HG02798 (cell line): ENCODE measurements around the gene ITPRIP.

Experiments
- ATAC-seq: cut with Tn5 transposase; IDR thresholded peaks from one replicate; pipeline ENCODE4 v1.9.1; 2021; ENCODE audit warnings: mild to moderate bottlenecking; ENCODE audit not compliant: unreplicated experiment, poor library complexity

The ITPRIP gene

DNA sequence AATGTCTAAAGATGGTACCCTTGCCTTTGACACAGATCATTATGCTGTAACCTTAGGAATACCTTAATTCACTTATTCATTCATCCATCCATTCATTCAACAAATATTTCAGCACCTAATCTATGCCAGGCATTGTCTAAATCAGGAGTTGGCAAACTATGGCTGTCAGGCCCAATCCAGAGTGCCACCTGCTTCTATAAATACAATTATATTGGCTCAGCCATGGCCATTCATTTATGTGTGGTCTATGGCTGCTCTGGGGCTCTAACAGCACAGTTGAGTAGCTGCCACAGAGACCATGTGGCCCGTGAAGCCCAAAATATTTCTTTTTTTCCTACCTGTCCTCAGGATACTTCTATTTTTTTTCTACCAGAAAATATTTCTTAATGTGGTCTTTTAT, 6.0 kb upstream of the ITPRIP start:
- ATAC-seq: no peak

DNA sequence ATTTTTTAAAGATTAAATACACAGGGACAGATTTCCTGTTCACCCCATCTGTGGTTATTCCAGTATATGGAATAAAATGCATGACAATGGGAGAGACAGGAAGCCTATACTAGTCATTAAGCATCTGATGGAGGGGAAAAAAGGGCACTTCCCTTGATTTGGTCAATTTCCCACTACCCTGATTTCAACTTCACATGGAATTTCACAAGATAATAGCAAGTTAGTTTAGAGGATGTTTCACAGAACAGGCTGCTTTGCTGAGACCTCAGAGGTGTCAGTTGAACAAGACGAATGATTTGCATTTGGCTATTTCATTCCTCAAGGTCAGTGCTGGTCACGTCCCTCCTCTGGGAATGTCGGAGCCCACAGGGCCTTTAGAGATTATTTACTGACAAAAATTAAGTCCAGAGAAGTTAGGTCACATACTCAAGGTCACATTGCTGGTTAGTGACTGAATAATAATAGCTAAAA, 4.7 kb upstream of the ITPRIP start:
- no peak for ATAC-seq

DNA sequence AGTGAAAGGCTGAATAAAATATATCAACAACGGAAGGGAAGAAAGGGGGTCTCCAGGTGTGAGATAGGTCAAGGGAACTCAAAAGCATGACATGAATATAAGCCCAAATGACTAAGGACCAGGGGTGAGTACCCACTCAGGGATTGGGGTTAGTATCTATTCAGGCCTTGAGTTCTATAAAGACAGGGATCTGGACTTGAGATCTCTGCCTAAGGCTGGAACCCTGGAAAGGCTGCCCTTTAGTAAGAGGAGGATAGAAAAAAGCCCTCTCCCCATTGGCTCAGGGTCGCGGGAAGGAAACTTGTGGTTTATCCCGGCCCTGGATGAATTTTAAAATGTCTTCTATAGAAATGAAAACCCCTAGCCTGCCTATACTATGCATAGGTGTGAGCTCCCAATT, 2.4 kb upstream of the ITPRIP start:
- ATAC-seq: no peak

DNA sequence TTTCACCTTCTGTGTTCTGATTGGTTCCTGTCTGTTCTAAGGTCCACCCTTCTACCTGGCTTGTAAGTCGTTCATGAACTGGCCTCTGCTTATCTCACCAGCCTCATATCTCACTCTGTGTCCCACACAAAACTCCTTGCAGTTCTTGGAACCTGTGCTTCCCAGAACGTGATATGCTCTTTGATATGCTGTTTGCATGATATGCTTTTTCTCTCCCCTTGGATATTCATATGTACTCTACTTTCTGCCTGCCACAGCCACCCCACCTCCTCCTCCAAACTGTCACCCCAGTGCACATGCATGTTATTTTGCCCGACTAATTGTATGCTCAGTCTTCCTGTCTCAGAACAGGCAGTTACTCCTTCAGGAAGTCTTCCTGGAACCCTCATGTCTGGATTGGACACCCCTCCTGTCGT, 1.9 kb upstream of the ITPRIP start:
- no peak for ATAC-seq

DNA sequence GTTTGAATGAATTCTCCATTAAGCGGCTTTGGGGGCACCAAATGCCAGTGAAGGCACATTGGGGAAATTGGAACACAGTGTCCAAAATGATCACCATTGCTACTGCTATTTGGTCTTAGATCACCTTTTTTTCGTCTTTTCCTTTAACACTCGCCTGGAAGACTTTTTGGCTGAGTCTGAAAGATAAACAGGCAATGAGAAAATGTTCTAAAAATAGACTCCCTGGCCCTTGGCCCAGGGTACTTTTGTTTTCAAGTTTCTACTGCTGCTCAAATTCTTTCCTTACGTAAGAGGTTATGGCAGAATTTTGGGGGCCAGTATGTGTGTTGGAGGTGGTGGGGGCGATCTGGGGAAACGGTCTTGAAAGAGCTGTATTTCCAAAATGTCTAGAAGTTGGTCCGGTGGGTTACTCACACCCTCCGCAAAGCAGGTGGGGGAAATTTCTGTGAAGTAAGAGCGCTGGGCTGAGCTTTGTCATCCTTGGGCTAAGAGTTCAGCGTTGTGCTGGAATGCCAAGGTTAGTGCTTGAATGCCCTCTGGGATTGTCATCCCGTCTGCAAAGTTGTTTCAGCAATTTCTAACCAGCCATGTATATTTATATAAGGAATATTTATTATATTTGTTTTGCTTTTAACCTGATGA, 1.3 kb upstream of the ITPRIP start:
- ATAC-seq: no peak

DNA sequence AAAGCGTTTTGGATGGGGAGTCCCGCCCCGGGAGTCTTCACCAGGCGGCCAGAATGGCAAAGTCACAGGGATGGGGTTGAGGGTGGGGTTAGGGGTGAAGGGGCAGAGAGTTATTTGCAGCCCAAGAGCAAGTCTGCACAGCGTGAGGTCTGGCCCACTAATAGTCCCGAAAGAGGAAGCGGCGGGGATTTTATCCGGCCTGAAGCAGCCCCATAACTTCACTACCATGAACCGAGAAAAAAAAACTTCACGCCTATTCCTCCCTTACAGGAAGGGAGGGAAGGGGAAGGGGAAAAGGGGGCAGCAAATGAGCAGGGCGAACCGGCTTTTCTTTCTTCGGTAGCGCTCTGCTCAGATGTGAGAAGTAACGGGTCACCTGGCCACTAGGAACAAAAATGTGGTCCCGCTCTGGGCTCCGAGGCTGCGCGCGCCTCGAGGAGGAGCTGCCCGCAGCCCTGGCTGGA, 712 bp downstream of the ITPRIP start:
- peak; percentile 43 for ATAC-seq

DNA sequence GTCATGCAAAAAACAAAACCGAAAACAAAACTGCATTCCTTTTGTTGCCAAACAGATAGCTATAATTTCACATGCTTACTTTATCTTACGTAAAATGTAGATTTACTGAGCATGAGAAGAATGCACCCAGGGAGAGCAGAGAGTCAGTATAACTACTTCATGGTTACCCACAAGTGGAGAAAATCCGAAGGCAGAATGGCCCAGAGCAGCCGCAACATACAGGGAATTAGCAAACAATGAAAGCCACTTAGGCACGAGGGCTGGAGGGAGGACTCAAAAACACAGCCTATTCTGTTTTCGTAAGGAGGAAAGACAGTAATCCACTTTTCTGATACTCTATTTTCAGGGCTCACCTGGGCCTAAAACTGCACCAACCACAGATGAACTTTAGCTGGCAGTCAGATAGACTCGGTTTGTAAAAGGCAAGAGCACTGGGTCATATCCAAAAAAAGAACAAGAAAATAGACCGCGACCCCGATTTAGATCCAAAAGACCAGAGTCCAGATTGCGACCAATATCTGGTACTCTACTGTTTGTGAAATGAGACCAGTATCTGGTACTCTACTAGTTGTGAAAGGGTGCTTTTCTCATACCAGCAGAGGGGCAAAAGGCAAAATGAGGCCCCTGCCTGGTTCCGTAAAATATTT, 1.3 kb downstream of the ITPRIP start:
- ATAC-seq: peak; percentile 35

DNA sequence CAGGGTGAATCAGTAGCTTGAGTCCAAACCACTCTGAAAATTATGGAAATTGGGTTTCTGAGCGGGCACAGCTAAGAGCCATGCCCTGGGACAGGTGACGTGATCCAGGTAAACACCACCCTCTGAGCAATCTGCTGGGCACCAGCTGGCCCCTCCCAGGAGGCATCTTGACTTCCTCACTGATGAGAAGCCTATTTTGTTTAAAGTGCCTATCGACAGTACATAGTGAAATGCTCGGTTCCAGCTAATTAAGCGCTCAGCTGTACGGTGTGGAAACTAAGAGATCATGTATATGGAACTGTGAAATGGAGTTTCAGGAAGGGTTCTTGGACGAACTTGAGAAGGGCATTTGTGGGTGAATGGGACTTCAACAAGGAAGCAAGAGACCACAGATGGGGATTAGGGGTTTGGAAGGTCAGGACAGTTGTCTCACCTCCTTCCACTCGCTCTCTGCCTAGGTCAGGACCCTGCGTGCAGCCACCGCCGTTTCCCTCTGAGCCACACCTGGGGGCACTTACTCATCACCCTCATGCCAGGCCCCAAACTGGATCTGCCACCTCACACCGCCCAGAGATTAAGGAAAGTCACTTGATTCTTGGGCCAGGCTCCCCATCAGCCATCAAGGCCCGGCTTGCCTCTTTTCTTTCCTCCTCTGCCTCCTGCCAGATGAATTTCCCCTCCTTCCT, 3.2 kb downstream of the ITPRIP start:
- no peak for ATAC-seq

DNA sequence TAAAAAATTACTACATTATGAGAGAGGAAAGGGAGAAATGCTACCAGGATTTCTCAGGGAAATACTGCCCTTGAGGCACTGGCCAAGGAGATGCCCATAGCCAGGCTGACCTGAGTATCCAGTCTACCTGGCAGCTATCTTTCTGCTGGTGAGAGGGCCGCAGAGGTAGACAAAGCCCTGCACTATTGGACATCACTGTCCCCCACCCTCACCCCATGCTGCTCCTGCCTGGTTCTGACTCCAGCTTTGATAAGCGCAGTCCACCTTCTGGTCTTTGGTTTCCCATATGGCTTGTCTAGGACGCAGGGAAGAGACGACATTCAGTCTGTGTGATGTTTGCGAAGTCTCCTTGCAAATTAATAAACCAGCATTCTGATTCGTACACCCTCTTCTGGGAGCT, 3.7 kb downstream of the ITPRIP start:
- ATAC-seq: no peak

DNA sequence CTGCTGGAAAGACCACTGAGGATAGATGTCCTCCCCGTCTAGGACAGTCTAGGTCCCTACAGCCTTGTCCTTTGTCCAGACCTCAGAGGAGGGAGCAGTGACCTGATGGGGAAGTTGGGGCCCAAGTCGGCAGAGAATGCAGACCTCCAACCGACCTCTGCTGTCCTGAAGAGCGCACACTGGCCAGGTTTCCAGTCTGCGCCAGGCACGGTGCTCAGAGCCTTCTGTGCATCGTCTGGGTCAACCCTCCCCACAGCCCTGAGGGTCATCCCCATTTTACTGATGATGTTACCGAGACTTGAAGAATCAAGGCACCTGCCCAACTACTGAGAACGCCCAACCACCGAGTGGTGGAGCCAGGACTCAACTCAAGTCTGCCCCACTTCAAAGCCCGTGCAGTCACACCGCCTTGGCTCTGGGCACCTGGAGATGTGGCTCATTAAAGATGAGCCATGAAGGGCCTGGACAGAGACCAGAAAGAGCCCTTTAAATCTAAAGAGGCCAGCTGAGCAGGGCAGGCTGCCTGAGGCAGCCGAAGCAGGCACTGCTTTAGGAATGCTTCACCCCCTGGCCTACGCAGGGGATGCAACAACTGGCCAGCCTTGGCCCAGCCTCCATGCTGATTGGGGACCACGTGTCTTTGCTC, 4.4 kb downstream of the ITPRIP start:
- ATAC-seq: no peak

DNA sequence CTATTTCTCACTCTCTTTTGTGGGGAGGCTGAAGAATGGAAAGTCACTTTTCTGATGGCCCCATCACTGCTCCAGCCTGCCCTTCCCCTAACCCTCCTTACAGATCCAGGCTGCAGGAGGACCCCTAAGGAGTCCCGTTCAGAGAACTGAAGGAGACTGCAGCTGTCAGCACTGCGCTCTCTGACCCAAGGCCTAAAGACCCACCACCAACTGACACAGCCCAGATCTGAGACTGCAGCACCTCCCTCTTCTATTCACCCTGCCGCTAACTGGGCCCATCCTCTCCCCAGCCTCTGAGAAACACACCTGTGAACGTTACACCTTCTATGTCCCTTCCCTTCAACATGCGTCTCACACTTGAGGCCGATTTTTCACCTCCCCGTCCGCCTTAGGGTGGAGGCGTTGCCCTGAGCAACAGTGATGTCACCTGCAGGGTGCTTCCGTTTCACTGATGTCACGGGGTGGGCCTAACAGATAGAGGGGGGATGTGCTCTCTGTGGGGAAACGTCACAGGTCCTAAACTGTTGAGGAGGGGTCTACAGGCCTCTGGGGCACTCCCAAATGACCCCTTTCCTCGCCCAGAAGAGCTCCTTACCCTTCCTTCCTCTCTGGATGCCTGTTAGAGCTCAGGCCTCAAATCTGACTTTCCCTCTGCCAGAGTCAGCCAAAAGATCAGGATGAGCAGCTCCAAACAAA, 5.1 kb downstream of the ITPRIP start:
- no peak for ATAC-seq

DNA sequence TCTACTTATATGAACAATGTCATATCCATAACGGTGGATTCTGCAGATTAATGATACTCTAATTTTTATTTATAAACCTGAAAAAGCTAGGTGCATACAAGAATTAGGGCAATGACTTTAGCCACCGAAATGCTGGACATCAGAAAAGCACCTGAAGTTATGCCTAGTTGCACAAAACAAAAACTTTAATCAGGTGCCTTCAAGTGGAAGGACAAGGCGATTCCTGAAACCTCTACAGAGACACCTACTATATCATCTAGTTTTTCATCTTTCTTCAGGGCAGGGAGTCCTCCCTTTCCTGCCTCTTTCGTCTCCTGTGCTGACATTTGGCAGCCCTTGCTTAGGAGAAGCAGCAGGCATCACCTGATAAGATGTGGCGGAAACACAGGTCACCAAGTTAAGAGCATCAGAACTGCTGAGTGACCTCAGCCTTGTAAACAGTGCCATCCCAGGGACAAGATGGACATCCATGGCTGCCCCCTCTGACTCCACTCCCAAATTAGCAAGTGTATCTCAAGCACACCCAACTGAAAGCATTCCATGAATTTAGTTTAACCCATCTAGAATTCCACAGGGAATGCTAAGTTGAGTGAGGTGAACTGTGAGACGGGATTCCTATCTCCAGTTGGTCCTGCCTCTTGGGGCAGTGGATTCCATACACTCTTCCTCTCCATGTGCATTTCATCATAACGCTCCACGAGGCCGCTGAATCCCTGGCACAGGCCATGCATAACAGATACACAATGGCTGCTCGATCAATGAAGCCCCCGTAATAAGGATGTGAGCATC, 5.8 kb downstream of the ITPRIP start:
- ATAC-seq: no peak

DNA sequence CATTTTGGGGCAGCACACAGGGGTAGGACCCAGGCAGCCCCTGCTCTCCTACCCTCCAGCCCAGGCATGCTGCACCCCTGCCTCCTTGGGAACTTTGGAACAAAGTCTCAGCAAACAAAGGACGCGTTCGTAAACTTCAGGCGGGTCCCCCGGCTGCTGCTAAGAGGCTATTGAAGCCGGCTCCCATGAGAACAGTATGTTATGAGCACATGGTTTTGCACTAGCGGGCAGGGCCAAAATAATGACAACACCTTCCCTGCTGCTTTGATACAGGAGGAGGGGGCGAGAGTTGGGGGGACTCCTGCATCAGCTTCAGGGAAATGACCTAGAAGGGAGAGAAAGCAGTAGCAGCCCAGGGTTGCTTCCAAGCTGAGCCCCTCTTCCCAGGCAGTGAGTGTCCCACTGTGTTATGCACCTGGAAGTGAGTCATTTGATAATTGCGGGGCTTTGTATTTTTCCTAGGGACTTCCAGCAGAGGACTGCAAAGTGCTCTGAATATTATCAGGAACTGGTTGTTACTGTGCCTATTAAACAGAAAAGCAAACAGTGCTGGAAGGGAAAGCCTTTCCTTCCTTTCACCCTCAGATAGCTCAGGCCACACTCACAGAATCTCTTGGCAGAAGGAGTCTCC, 6.9 kb downstream of the ITPRIP start:
- ATAC-seq: no peak

DNA sequence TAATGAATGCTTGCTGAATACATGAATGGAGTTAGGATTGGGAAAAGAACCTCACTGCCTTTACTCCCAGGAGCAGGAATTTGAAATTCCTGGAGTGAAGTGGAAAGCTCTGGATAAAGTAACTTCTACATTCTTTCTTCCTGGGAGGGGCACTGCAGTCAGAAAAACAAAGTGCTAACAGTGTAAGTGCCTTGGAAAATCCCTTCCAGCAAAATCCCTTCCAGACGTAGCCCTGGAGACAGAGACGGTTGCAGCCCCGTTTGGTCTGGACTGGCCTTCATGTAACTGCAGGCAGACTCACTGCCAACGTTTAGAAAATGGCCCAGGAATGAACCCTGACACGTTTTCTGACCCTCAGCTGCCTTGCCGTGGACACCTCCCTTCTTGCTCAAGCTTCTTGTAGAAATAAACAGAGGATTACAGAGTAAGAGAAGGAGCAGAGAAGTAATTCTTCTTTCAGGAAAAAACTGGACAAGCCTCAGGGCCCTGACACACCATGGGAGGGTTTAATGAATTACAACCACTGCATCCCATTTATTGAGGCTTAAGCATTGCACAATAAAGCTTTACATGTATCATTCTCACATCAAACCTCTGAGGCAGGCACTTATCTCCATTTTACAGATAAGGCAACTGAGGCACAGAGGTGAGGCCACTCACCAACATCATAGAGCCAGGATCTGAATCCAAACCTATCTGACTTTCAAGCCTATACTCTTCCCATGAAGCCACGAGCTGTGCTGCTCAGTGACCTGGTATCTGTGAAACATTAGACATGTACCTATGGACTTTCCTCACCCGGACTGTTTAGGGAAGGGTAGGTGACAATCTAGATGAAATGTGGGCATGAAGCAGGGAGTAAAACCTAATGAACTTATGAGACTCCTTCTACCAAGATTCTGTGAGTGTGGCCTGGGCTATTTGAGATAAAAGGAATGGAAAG, 7.8 kb downstream of the ITPRIP start:
- no peak for ATAC-seq

DNA sequence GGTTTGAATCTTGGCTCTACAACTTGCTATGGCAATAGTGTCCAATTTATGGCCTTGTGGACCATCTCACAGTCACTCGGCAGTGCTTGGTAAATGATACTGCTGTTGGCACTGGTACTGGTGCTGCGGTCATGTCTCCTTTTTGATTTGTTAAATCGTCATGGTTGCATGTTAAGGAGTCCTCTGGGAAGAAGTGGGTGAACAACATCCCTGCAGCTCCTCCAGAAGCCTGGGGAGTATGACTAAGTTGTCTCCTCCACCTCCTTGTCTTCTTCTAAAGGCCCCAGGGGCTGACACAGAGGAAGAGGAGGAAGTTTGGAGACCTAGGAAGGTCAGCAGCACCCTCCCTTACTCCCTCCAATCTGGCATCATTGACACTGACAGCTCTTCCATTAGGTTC, 8.5 kb downstream of the ITPRIP start:
- no peak for ATAC-seq

DNA sequence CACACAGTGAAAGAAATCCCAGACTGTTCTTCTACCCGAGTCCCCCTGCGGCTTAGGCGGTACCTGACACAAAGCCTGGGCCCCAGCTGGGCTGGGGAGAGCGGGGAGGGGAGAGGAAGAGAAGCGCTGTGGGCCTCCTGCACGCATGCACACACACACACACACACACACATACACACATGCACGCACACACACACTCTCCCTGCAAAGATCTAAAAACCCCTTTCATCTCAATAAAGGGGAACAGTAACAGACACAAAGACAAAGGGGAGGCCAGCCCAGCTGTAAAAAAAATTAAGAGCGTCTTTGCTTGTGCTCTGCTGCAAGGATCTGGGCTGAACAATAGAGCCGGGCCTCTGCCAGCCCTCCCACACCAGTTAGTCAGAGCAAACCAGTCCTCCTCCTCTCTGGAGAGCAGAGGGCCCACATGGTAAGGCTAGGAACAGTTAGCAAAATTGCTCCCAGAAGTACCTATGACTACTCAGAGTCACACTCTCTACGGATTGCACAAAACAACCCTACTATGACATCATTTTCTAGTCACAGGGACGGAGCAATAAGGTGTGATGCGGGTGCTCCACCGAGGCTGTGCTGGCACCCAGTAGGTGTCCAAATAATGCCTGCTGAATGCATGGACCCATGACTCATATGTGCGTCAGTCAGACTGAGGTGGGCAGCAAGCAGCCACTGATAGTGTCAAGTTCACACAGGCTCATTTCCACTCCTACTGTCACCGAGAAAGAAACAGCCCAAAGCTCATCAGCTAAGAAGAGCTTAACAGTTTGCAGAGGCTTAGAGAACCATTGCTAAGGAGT, 9.2 kb downstream of the ITPRIP start:
- peak; percentile 61 for ATAC-seq

DNA sequence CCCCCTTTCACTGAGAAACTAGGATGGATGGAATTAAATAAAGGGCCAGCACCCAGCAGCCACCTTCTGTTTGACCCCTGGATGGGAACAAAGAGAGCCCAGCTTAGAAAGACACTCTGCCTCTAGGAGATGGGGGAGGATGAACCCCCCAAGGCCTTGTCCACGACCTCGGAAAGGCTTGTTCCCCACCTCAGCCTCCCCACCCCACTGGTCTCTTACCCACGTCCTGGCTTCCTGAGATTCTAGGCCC, 9.7 kb downstream of the ITPRIP start:
- no peak for ATAC-seq
